ENCODE measurements around the gene ENAH. TPM values are rescaled to one million over a fixed set of nuclear protein-coding genes. Genes with fewer than 3 reads are reported as not detected.
A peak's percentile ranks its signal among the peaks of the same experiment; 100 is the strongest.
"Not testable (repeated sequence)": the region's sequence is repeated elsewhere in the genome, so short reads cannot be mapped to it uniquely, and the experiment has no call there.

The ENAH gene
- polyA plus RNA-seq, 3 donors: 89.0 to 107 (median 103) TPM

DNA sequence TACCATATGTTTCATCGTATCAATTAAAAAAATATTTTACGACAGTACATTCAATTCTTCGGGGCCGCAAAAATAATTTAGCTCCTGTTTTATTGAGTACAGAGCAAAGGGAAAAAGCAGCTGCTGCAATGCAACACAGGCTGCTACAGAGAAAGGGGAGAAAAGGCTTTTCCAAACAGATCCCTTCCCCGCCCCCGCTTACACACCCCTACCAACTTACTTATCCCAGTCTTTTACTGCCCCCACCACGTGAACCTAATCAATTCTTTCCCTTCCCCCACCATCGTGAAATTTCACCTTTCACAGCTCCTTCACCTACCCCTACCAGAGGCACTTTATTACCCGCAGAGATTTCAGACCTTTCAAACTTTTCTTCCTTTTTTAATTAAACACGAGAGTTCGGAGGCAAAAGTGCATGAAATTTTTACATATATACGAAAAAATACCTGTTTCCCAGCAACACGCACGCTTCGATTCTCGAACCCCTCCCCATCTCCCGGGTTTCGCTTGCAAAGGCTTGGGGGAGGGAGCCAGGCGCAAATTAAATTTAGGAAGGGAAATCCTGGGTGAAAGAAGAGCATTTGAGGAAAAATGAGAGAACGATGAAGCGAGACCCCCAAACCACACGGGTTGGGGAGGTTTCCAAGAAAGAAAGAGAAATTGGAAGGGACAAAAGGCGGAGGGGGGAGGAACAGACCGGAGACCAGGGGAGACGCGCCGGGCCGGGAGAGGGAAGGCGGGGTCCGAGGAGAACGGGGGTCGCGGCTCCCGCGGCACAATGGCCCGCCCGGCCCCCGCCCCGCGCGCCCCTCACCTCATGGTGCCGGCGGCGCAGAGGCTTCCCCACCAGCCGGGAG is 823 bp downstream of the ENAH start:
- peak; percentile 51 for DNase-seq

DNA sequence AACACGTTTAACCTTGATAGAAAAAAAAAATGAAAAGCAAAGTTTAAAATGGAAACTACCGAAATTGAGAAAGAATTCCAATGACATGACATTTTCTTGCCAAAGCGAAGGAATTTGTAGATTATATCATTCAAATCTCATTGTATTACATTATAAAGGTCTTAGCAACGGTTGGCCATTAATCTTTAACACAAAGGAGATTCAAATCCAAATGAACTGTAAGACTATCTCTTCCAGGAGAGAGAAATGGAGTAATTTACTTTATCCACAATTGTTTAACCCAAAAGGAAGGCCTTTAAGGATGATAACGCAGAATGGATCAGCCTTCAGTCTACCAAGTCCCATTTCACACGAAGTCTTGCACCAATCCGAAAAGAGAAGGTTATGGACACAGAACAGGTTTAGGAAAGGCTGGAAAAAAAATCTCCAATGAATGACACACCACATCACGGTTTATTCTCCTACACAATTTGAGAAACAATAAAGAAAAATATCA is 1.5 kb downstream of the ENAH start:
- no peak for DNase-seq

DNA sequence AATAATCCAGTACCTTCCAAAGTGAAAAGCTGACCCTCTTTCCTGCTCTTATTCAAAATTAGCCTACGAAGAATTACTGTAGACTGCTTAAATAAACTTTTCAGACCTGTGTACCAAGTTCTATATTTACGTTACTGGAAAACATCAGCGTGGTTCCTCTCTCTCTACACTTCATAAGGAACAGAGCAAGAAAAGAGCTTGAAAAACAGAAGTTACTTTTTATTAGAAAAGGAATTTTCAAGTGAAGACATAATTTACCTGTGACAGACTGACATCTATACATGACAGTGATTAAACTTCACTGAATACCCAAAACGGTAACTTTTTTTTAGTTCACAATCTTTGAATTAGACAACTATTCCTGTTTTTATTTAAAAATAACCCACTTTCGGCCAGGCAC is 2.7 kb downstream of the ENAH start:
- no peak for DNase-seq

DNA sequence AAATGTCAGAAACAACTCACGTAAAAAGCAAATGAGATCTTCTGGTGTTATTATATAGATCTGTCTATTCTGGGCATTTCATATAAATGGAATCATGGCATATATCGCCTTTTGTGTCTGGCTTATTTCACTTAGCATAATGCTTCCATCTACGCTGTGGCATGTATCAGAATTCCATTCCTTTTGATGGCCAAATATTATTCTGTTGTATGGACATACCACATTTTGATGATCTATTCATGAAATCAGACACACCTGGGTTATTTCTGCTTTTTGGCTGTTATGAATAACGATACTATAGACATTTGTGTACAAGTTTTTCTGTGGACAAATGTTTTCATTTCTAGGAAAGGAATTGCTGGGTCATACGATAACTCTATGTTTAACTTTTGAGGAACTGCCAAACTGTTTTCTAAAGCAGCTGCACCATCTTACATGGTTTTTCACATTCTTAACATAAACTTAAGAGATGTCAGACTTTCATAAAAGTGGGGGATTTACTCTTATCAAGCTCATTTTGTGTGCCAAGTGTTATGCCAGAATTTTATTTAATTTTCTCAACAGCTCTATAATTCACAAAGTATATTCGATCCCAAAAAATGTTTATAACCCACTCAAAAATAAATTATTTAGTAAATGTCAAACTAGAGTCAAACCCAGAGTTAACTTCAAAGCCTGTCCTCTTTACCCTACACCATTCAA is 7.6 kb downstream of the ENAH start:
- no peak for DNase-seq

DNA sequence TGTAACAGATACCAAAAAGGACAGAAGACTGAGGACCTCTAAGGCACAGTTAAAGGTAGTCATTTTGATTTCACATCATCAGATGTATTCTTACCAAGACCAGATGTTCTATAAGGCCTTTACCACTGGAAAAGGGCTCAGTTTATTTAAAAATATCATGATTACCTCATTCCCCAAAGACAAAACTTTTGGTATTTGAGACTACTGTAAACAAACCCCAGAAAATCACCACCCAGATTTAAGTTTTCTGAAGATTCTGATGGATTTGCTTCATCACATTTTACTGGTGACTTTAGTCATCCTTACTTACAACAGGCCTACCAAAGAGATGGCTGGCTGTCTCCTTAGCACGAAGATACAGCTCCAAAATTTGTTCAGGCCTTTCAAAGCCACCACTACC is 8.3 kb downstream of the ENAH start:
- no peak for DNase-seq

DNA sequence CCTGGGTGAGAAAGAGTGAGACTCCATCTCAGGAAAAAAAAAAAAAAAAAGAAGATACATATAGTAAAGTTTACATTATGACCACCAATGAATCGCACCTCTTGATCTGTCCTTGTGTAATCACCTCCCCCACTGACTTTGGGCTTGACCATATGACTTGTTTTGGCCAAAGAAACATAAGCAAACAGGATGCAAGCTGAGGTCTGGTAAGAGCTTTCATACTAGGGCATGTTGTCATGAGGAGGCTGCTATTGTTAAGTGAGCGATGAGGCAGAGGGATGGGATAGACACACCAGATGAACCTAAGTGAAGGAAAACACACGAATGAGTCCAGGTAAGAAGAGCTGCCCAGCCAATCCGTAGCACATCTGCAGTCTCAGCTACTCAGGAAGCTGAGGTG is 10.7 kb downstream of the ENAH start:
- DNase-seq: no peak

DNA sequence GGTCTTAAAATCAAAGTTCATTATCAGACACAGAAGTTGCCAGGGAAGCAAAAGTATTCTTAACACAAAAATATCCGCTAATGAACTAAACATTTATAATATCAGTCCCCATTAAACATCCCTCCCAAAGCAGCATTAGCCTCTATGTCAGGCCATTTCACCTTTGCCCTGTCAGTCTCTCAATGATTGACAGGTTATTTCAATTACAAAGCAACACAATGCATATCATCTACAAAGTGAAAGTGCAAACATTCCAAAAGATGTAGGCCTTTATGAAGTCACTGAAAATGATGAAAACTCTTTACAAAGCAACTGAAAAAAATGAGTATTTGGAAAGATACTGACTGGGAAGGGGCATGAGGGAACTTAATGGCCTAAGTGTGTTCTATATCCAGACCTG is 14.1 kb downstream of the ENAH start:
- no peak for DNase-seq

DNA sequence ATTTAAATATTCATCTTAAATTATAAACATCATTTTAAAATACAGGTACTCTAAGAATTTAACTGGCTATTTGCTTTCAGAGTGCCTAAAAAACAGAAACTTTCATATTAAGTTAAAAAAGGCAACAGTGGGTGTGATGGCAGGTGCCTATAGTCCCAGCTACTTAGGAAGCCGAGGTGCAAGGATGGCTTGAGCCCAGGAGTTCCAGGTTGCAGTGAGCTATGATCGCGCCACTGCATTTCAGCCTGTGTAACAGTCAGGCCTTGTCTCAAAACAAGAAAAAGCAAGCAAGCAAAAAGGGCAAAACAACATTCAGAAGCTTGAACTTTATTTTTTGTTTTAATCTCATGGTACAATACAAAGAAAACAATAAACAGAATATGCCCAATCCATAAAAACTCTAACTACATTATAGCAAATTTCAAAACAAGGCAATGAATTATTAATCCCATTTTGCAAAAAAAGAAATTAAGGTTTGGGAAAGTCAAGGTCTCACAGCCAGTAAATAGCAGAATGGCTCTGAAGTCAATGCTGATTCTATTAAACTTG is 15.2 kb downstream of the ENAH start:
- DNase-seq: no peak

DNA sequence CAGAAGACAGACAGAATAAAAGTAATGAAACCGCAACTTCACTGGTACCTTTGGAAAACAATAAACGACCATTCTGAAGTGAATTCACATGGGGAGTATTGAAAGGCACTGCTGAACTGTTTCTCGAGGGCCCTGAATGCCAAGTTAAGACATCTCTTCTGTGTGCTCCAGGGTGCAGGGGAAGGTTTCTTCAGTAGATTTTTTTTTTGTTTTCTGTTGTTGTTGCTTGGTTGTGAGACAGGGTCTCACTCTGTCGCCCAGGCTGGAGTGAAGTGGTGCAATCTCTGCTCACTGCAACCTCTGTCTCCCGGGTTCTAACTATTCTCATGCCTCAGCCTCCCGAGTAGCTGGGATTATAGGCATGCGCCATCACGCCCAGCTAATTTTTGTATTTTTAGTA is 15.9 kb downstream of the ENAH start:
- not testable (repeated sequence) for DNase-seq

DNA sequence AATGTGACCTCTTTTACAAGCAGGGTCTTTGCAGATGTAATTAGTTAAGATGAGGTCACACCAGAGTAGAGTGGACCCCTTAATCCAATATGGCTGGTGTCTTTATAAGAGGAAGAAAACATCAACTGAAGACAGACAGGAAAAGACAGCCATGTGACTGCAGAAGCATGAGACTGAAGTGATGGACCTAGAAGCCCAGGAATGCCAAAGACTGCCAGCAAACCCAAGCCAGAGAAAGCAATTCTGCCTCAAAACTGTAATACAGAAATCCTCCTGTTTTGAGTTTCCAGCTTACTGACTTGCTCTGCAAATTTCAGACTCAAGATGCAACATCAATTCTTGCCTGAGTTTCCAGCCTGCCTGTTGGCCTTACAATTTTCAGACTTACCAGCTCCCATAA is 17.3 kb downstream of the ENAH start:
- DNase-seq: no peak

DNA sequence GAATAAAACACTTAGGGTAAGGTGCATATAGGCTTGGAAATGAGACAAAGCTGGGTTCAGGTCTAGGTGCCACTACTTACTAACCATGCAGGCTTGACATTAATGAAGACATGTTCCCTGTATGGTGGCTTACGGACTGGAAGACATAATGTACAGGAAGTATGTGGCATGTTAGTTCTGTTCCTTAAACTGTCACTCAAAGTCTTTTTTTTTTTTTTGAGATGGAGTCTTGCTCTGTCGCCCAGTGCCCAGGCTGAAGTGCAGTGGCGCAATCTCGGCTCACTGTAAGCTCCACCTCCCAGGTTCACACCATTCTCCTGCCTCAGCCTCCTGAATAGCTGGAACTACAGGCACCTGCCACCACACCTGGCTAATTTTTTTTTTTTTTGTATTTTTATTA is 20.1 kb downstream of the ENAH start:
- DNase-seq: not testable (repeated sequence)

DNA sequence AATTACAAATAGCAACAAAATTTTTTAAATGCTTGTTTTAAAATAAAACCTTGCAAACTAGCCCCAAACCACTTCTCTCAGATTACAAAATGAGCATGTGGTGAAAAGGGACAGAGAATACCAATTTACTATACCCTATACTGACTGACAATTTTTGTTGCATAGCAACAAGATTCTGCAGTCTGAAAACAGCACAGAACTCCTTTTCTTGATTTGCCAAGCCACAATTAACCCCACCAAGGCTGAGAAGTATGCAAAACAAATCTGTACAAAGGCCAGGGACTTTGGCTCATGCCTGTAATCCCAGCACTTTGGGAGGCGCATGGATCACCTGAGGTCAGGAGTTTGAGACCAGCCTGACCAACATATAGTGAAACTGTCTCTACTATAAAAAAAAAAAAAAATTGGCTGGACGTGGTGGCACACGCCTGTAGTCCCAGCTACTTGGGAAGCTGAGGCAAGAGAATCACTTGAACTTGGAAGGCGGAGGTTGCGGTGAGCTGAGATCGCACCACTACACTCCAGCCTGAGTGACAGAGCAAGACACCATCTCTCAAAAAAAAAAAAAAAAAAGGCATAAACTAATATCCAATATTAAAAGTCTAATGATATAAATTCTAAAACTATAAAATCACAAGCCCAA is 21.8 kb downstream of the ENAH start:
- DNase-seq: no peak

DNA sequence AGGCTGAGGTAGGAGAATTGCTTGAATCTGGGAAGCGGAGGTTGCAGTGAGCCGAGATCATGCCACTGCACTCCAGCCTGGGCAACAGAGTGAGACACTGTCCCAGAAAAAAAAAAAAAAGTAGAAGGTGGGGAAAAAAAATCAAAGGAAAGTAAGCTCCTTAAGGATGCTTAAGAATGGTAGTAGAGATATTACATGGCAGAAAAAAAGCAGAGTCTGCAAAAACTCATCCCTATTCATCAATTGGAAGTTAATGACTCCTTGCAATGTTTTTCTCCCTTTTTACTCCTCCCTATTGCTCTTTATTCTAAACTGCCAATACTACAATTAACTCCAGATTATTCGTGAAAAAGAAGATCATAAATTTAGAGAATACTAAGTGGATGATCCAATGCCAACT is 23.4 kb downstream of the ENAH start:
- DNase-seq: no peak

DNA sequence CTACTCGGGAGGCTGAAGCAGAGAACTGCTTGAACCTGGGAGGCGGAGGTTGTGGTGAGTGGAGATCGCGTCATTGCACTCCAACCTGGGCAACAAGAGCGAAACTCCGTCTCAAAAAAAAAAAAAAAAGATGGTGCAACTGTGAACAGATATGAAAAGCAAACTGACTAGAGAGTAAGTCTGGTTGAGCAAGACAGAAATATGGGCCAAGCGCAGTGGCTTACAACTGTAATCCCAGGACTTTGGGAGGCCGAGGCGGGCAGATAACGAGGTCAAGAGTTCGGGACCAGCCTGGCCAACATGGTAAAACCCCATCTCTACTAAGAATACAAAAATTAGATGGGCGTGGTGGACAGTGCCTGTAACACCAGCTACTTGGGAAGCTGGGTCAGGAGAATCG is 24.1 kb downstream of the ENAH start:
- DNase-seq: not testable (repeated sequence)

DNA sequence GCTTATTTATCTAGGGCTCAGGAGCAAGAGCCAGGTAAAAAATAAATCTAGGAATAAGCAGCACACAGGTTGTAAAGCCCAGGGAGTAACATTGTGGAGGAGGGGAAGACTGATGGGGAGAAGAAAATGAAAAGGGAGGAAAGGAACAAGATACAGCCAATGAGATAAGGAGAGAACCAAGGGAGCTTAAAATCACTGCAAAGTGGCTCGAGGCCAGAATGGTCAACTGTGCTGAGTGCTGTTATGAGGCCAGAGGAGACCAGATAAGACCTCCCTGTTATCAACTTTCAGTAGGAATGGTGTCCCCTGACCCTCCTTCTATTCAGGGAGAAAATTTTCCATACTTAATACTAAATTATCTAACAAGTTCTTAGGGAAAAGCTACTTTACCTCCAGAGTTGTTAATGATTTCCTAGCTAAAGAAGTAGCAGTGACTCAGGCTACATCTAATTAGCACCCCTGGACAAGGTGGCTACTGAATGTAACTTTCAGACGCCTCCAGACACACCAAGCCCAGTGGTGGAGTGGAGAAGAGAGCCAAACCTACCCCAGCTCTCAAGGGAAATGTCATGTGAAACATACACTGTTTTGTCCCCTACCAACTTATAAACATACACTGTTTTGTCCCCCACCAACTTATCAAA is 25.5 kb downstream of the ENAH start:
- no peak for DNase-seq

DNA sequence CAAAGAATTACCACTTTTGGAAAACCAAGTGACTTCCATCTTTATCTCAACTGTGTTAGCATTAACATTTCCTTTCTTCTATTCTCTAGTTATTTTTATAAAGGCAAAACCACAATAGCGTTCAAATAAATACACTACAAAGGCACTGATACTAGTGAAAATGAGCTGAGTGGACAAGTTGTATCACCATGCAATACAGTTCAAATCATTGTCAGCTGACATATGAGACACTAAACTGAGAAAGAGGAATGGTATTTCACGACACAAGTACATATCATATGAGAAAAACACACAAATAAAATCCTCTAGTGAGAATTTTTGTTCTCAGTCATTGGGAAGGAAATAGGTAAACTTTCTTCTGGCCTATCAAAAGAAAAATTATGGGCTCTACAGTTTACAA is 26.2 kb downstream of the ENAH start:
- no peak for DNase-seq

DNA sequence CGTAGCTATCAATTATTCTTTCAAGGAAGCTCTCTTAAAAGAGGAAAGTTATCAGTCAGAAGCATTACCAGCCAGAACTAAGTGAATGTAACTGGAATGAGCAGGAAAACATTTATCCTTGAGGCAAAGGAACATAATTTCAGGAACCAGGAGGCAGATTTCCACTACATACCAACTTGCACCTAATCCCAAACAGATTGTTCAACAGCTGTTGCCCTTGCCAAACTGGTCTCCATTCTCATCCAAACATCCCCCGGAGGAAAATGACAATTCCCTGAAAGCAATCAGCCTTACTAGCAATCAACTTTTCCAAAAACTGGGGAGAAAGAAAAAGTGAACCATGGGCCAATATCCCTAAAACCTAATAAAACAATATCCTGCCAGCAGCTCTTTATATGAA is 35.0 kb downstream of the ENAH start:
- no peak for DNase-seq

DNA sequence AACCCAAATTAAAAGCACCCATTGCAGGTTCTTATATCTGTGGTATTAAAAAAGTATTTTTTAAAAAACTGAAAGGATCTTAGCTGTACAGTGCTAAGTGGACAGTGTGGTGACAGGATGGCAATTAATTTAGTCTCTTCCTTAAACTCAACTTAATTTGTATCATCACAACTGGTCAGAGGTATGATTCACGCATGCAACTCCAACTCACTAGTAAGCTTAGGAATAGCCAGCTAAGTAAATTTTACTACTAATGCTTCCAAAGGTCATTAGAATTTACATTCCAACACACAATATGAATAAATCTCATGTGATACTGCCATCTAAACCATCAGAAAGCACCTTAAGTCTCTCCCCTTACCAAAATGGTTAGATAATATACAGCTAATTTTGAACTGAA is 35.4 kb downstream of the ENAH start:
- no peak for DNase-seq

DNA sequence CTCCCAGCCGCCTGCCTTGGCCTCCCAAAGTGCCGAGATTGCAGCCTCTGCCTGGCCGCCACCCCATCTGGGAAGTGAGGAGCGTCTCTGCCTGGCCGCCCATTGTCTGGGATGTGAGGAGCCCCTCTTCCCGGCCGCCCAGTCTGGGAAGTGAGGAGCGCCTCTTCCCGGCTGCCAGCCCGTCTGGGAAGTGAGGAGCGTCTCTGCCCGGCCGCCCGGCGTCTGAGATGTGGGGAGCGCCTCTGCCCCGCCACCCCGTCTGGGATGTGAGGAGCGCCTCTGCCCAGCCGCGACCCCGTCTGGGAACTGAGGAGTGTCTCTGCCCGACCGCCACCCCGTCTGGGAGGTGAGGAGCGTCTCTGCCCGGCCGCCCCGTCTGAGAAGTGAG is 37.5 kb downstream of the ENAH start:
- not testable (repeated sequence) for DNase-seq

DNA sequence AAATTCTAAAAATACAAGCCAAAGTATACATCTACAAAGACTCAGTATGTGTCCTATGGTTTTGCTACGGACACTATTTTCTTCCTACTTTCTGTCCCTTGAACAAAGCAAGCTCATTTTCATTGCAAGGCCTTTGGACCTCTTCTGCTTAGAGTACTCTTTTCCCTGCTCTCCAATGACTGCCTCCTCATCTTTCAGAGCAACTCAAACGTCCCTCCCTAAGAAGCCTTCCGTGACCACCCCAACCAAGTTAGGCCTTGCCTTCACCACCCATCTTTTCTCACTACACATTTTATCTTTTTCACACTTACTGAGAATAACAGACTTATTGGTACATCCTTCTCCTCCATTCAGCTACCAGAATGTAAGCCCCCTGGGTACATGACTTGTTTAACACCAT is 39.9 kb downstream of the ENAH start:
- DNase-seq: no peak

DNA sequence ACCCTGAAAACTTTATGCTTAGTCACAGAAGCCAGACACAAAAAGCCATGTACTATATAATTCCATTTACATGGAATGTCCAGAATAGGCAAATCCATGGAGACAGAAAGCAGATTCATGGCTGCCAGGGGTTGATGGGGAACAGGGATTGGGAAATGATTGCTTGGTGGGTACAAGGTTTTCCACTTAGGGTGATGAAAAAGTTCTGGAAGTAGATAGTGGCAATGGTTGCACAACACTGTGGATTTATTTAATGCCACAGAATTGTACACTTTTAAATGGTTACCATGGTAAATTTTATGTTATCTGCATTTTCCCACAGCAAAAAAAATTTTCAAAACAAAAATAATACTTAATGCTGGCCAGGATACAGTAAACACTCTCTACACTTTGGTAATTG is 40.6 kb downstream of the ENAH start:
- DNase-seq: no peak

Data from renal pelvis (tissue), 4 donors.